Cardiac fibroblast (primary cell): ENCODE data around the gene ZNF28.
A peak's percentile ranks its signal among the peaks of the same experiment; 100 is the strongest.
"Not testable (repeated sequence)": the region's sequence is repeated elsewhere in the genome, so short reads cannot be mapped to it uniquely, and the experiment has no call there.

Experiments
- DNase-seq, 2 donors: peaks; one replicate each; pipeline versions ENCODE4 v3.0.0 to v3.0.0-alpha.2; 2010; ENCODE audit warnings: low read depth in 2 of 2
- H3K4me3 ChIP-seq, 2 donors: replicated peaks in 1 of 2; 1 replicate in 1 of 2; 2 replicates in 1 of 2; pipeline ENCODE4 v1.5.1; 2011; ENCODE audit warnings: low read depth in 2 of 2, low read length in 2 of 2, mild to moderate bottlenecking in 2 of 2, moderate library complexity in 1 of 2
- TF ChIP-seq, protein P1 (sequence below): IDR thresholded peaks from one replicate; pipeline ENCODE4 v1.5.1; 2011; ENCODE audit warnings: low read depth, mild to moderate bottlenecking, low read length, inconsistent platforms

The ZNF28 gene

DNA sequence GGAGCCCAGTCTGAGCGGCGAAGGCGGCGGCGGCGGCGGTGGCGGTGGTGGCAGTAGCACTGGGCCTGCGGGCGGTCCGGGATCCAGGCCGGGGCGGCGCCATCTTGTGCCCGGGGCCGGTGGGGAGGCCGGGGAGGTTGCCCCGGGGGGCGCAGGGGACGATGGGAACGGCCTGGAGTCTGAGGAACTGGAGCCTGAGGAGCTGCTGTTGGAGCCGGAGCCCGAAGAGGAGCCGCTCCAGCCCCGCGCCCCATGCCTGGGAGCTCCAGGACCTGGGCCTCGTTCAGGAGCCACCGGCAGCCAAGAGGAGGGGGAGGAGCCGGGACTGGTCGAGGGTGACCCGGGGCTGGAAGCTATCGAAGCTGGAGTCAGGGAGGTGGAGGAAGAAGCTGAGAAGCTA lies 11.6 kb downstream of the ZNF28 start:
- TF ChIP-seq, protein P1, sequence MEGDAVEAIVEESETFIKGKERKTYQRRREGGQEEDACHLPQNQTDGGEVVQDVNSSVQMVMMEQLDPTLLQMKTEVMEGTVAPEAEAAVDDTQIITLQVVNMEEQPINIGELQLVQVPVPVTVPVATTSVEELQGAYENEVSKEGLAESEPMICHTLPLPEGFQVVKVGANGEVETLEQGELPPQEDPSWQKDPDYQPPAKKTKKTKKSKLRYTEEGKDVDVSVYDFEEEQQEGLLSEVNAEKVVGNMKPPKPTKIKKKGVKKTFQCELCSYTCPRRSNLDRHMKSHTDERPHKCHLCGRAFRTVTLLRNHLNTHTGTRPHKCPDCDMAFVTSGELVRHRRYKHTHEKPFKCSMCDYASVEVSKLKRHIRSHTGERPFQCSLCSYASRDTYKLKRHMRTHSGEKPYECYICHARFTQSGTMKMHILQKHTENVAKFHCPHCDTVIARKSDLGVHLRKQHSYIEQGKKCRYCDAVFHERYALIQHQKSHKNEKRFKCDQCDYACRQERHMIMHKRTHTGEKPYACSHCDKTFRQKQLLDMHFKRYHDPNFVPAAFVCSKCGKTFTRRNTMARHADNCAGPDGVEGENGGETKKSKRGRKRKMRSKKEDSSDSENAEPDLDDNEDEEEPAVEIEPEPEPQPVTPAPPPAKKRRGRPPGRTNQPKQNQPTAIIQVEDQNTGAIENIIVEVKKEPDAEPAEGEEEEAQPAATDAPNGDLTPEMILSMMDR = no peak
- H3K4me3 ChIP-seq = no peak overlapping the region
- DNase-seq = no peak

DNA sequence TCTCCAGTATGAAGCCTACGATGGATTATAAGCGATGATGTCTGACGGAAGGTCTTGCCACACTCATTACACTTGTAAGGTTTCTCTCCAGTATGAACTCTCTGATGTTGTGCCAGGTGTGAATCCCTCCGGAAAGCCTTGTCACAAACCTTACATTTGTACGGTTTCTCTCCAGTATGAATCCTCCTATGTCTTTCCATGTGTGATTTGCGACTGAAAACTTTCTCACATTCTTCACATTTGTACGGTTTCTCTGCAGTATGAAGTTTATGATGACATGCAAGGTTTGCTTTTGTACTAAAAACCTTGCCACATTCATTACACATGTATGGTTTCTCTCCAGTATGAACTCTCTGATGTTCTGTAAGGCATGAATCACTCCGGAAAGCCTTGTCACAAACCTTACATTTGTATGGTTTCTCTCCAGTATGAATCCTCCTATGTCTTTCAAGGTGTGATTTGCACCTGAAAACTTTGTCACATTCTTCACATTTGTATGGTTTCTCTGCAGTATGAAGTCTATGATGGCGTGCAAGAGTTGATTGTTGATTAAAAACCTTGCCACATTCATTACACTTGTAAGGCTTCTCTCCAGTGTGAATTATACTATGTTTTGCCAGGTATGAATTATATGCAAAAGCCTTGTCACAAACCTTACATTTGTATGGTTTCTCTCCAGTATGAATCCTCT lies 21.3 kb downstream of the ZNF28 start:
- DNase-seq, H3K4me3 ChIP-seq: not testable (repeated sequence)

DNA sequence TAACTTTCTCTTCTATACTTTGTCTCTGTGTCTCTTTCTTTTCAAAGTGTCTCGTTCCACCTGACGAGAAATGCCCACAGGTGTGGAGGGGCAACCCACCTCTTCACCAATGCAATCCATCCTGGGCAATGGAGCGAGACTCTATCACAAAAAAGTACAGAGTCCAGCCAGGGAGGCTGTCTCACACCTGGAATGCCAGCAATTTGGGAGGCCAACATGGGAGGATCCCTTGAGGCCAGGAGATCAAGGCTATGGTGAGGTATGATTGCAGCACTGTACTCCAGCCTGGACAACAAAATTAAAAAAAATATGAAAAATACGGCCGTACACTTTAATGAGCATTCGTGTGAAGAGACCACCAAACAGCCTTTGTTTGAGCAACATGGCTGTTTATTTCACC lies 32.0 kb downstream of the ZNF28 start:
- TF ChIP-seq, protein P1 = no peak
- no peak overlapping the region for H3K4me3 ChIP-seq
- no peak for DNase-seq

DNA sequence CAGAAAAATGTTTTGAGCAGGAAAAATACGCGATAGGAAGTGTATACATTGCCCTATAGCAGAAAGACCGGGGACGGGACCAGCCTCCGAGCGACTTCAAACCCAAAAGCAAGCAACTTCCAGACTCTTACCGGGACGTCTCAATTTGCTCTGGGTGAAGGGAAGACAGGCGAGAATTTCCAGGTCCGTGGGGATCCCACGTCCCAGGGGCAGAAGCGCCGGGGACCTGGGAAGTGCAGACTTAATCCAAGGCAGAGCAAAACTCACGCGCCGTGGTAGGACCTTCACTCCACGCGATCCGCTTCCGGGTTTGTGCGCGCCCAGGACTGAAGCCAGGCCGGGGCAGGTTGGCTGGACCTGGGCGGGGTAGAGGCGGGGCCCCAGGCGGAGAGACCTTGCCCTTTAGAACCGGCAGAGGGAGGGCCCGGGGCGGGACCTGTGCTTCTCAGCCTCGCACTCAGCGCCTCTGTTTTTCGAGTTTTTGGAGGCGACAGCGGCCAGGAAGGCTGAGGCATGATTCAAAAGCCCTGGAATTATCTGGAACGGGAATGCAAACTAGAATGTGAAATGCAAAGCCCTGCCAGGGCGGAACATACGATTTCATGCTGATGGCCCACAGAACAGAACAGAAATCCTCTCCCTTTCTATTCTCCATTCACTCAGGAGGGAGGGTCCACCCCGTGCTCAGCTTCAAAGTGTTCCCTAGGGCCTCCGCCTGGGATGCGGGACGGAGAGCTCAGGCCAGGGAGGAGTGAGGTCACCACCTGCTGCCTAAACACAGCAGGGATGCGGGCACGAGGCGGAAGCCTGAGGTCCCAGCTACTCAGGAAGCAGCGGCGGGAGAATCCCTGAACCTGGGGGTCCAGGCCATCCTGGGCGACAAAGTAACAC lies 34.7 kb downstream of the ZNF28 start, which contains the start of gene ZNF600:
Gene ZNF600, minus strand, starts transcription at position 328 of the 891 bp plus-strand sequence. CDS start 7,903 bp downstream, outside the sequence.
- peak; percentile 62 to 79 for DNase-seq
- peak within 1 kb of the TSS; percentile 58 to 69 for H3K4me3 ChIP-seq
- TF ChIP-seq, protein P1 = peak; percentile 30

DNA sequence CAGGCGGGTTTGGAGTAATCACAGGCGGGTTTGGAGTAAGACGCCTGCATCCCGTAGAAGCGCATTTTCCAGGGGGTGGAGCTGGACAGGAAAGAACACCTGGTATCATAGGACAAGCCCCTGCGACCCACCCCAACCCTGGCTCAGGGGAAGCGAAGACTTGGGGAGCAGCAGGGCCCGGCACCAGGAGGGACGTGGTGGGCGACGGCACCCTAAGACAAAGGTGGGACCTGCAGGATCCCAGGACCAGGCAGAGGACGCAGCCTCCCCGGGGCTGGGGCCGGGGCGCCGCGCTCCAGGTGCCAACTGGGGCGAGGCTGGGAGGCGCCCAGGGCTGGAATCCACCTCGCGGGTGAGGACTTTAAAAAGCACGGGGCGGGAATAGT lies 35.4 kb downstream of the ZNF28 start:
- TF ChIP-seq, protein P1 = no peak
- H3K4me3 ChIP-seq = peak overlapping the region; percentile 58 to 69
- no peak for DNase-seq

DNA sequence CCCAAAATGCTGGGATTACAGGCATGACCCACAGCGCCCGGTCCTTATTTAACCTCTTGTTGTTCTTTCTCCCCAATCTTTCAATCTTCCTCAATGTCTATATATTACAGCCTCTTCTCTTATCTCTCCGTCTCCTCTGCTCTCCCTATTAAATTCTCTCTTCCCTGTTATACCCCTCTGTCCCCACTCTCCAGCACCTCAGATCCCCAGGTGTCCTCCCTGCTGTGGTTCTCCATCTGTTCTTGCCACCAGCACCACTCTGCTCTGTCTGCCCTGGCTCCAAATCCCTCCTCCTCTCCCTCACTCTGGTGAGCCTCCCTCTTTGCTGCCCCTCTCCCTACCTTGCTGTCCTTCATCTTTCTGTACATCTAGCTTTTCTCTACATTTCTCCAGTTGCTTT lies 35.9 kb downstream of the ZNF28 start:
- TF ChIP-seq, protein P1 = no peak
- peak overlapping the region in 1 of 2 donors; percentile 58 for H3K4me3 ChIP-seq
- DNase-seq = no peak

DNA sequence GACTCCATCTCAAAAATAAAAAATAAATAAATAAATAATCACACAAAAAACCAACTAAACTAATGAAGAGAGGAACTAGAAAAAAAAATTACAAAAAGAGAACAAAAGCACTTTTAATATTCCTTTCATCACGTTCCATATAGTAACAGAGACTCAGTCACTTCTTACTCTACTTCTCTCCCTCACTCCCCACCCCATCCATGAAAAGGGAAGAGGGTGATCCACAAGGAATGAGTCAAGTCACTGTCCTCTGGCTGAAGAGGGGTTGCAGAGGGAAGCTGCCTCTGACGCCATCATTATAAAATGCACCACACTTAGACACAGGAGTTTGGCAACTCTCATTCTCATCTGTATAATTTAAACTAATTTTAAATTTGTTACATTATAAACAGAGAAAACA lies 38.6 kb downstream of the ZNF28 start:
- not testable (repeated sequence) for DNase-seq, H3K4me3 ChIP-seq
